GM21619 (cell line): ENCODE results near the gene DOCK2.

Source experiments
- ATAC-seq: cut with Tn5 transposase; IDR thresholded peaks from one replicate; pipeline ENCODE4 v1.9.1; 2021; ENCODE audit not compliant: unreplicated experiment

The DOCK2 gene

DNA sequence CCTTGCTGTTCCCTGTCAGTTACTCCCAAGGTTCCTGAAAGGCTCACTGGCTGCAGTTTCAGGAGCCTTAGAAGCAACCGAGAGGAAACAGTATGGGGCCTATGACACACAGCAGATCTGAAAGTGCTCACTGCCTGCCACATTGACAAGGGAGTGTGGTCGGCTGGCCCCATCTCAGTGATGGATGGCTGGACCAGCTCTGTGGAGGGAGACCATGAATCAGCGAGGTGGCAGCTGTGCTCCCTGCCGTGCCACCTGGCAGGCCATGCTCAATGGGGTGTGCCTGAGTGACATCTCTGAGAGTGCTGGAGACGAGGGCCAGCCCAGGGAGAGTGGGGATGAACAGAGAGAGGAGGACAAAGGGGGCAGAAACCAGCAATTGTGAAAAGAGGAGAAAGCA, 49.1 kb downstream of the DOCK2 start:
- peak; percentile 94 for ATAC-seq

DNA sequence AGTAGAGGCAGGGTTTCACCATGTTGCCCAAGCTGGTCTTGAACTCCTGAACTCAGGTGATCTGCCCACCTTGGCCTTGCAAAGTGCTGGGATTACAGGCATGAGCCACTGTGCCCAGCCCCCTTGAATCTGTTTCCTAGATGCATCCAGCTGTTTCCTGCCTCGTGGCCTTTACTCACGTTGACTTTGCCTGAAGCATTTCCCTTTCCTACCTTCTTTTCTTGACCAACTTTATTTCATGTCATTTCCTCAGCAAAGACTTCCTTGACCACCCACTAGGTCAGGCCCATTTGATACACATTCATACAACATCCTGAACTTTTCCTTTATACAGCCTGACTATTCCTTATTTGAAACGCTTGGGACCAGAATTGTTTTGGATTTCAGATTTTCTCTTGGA, 51.0 kb downstream of the DOCK2 start:
- no peak for ATAC-seq

DNA sequence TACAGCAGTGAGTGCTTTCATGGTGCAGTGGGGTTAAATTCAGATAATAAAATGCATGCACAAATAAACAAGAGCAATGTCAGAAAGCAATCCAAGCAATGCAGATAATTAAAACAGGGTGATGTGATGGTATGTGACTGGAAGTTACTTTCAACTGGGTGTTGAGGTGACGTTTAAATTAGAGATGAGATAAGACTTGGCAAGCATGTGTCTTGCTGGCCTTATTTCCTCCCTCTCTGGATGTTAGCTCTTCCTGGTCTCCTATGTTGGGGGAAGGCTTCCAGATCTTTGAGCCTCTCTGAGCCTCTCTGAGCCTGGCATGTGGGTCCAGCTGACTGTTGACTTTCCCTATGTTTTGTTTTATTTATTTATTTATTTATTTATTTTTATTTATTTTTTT, 54.4 kb downstream of the DOCK2 start:
- ATAC-seq: no peak

DNA sequence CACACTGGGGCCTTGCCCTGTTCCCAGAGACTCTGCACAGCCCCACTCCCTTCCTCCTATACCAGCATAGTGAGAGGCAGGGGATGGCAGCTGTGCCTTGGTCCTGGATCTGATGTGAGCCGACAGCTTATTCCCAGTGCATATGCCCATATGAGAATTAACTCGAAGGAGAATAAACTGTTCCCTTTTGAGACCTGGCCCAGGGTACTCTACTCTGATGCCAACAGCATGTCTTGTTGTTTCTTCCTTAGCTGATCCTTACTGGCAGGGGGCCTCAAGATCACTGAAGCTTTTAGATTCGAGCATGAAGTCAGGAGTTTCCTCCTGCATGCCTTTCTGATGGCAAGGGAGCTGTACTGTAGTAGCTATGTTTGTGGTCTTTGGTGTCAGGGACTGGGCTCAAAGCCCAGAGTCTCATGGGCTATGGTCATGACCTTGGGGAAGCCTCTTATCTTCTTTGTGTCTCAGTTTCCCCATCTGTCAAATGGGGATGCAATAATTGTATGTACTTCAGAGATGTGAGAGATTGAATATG, 57.1 kb downstream of the DOCK2 start:
- no peak for ATAC-seq

DNA sequence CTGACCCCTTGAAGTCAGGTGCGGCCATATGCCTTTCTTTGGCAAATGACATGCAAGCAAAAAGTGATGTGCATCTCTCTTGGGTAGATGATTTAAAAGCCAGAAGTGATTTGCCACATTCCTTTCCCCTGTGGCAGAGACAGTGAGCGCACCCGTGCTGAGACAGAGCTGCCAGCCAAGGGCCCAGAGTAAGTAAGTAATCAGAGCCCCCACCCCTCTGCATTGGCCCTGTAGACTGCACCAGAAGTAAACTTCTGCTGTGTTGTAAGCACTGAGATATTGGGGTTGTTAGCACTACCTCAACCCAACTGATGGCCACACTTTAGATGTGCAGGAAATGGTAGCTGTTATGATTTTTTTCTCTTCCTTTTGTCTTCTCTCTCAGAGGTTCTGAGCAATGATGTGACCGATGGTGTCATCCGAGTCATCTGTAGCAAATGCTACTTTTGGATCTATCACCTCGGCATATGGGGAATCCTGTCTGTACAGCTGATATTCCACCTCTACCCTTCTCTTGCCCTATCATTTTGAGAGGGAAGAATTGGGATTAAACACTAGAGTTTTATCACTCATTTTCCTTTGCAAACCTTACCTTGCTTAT, 58.0 kb downstream of the DOCK2 start:
- no peak for ATAC-seq

DNA sequence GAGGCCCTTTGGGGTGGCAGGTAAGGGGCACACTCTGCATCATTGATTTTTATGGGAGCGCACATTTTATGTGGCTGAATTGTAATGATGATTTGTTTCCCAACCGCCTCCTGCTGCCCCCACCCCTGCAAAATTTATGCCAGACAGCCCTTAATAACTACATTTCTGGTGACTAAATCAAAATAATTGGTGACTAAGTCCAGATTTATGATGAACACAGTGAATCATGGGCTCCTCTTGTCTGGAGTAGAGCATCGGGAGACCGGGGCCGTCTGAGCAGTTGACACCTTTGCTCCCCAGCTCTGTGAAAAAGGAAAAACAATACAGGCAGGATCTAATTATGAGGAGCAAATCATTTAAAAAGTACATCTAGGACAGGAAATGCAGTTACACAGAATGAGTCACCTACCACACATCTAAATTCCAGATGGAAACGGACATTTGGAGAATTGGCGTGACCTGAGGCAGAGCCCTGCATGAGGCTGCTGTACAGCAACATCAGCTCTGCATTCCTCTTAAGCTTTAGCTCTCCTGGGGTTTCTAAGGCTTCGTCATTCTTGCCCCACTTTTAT, 58.9 kb downstream of the DOCK2 start:
- no peak for ATAC-seq

DNA sequence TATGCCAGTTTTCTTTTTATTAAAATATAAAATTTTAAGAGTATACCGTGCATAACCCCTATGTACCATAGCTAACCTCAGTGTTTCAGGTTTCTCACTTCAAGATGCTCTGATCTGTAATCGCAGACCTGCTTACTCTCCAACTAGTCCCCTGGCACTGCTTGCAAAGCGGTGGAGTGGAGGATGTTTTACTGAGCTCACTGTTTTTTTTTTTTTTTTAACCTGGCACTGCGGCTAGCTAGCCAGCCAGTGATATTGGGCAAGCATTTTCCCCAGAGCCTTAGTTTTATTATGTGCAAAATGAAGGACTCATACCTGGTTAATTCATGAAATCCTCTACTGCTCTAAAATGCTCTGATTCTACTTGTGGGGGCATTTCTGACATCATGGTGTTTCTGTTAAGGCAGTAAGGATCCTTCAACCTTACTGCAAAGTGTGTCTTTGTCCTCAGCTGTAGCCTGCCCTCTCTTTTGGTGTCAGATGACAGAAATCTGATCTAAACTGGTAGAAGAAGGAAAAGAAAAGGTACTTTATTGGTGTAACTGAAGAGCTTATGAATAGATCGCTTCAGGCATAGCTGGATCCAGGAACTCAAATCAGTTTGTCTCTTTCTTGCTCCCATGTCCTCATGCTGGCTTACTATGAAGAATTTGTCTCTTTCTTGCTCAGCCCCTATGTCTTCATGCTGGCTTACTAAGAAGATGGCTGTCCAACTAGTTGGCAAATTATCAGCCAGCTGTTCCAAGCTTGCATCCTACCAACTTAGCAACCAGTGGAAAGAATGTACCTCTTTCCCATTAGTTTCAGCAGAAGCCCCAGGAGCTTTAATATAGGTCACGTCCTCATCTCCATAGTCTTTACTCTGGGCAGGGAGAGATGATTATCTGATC, 59.8 kb downstream of the DOCK2 start:
- ATAC-seq: no peak

DNA sequence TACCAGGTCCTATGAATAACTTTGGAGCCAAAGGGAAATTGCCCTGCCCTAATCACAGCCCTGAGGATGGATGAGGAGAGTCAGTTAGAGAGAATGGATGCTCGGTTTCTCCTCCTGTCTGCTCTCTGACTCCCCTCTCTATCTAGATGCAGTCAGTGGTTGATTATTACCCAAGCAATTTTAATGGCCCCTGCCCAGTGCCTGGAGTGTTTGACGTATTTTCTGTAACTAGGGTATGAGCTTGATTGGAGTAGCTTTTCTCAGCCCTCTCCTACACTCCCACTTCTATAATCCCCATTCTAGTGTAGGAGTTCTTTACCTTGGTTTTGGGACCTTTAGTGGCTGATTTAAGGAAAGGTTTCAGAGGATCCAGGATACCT, 60.4 kb downstream of the DOCK2 start:
- ATAC-seq: no peak

DNA sequence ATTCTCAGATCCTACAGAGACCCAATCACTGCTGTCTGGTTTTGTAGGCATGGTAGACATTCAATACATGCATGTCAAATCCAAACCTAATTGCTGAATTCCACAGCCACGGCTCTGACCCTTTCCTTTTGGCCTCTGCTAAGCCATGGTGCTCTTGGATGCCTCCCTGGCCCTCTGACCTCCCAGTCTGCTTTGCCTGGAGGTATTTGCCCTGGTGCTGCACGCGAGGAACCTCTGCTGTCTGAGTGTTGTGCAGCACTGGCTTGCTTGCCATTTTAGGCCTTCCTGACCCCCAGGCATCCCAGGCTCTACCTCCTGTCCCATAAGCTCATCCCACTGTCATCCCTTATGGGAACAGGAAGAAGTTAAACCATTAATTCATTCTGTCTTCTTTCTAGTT, 60.9 kb downstream of the DOCK2 start:
- ATAC-seq: no peak

DNA sequence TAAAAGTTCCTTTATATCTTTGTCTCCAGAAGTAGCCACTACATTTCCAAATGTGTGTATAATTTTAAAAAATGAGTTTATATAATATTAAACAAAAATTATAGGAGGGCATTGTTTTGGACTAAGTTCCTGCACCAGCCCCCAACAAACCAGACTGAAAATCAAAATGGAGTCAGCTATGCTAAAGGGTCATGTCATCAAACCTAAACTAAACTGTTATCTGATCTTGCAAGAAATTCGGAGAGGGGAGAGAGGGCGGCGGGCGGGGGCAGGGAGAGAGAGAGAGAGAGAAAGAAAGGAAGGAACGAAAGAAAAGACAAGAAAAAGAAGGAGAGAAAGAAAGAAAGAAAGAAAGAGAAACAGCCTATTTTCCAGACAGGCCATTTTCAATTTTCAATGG, 63.5 kb downstream of the DOCK2 start:
- ATAC-seq: no peak

DNA sequence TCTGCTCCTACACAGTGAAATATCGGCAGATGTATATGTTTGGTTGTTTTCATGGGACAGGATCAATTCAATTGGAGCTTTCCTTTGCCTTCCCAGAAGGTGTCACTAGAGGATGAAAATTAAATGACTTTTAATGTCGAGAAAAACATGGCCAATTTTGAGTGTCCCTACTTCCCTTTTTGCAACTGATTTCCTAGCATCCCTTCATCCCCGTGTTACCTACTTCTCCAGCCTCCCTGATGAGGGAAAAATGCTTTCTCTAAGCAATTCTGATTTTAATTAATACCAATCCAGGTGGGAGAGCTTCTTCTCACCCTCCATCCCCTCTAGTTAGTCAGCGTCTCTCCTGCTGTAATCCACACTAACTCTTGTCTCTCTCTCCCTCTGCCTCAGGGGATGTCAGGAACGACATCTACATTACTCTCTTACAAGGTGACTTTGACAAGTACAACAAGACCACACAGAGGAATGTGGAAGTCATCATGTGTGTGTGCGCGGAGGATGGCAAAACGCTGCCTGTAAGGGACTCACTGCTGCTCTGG, 64.9 kb downstream of the DOCK2 start:
- no peak for ATAC-seq

DNA sequence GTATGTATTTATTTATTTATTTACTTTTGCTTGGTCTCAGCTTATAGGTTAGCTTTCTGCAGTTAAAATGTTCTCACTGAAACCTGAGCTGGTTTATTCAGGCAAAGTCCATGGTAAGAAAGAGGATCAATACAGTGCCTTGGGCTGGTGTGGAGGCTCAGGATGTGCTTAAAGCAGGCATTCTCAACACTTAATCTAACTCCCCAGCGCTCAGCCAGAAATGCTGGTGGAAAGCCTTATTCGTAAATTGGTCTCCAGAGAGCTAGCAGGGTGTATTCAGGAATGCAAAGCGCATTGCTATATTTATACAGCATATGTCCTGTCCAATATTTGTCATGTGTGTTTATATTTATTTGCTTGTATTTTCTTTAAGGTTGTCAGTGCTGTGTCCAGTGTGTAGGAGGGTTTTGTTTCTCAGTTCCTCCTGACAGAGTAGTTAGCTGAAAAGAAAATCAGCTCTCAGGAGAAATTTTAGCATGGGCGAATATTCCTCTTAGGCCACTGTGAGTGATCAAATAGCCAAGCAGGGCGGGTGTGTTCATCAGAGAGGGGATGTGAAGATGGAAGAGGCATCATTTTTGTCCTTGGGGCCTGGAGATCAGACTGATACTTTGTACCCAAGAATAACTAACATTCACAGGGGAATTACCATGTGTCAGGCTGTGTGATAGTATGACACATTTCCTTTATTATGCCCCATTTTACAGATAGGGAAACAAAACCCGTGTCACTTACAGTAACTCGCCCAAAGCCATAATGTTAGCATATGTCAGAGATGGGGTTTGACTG, 65.8 kb downstream of the DOCK2 start:
- peak; percentile 76 for ATAC-seq

DNA sequence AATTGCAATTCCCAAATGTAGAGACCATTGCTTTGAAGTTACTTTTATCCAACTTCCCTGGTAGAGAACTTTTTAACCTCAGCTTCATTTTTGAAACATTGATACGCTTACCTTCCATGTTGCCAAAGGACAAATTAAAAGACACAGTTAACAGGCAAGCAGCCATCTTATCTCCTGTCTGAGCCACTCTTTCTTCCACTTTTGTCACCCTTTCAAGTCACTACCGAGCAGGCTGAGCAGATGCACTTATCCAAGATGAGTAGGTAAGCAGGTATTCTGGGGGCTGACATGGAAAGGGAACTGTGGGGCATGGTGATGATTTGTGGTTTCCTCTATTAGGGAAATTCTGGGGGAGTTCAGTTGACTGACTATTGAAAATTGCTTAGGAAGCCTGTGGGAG, 66.7 kb downstream of the DOCK2 start:
- ATAC-seq: no peak

DNA sequence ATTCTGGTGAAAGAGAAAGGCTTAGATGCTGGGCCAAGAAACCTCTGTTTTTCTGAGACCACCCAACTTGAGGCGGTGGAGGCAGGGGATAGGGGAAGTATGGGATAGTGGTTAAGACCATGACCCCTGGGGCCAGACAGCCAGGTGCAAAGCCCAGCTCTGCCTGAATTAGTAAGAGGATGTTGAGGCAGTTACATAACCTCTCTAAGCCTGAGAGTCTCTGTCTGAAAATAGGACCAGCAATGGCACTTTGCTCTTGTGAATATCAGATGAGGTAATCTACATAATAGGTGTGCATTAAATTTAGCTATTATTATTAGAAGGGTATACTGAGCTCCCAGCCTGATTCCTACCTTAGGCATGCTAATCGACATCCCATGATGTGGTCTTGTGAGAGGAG, 68.2 kb downstream of the DOCK2 start:
- ATAC-seq: no peak

DNA sequence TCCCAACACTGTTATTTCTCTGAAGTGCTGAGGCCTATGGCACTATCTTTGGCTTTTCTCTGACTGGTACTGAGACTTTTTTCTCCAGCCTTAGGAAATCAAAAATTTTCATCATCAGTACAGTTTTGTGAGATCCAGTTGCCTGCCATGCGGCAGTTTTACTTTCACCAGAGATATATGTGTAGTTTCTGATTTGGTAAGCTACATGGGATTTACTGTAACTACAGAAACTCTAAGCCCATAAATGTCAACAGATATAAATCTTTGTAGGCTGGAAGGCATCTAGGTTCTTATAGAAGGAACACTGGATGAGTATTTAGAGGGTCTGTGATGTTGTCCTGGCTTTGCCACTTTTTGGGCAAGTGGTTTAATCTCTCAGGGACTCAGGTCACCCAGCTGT, 69.0 kb downstream of the DOCK2 start:
- ATAC-seq: no peak

DNA sequence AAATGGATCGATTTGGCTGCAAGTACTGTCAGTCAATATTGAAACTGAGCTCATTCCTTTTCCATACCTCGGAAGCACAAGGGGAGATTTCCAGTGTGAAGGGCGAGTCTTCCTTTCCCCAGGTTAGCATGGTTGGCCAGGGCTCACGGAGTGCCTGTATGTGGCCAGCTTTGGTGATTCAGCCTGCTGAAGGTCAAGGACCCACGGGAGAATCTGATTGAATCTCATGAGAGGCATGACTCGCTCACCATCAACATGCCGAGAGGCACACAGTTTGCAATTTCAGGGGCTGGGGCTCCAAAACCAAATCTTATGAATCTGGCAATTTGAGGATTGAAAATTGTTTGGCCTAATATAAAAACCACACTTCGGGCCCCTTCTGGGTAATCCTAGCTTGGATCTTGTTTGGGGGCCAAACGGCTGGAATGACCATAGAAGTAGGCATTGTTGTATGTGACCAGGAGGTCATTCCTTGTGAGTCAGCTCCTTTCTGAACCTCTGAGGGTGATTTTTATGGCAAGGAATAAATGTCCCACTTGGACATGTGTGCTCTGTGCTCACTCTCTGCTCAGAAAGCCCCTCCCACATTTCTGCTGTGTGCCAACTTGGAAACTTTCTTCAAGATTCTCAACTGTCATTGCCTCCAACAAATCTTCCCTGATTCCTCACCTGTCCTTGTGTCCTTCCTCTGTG, 69.8 kb downstream of the DOCK2 start:
- no peak for ATAC-seq

DNA sequence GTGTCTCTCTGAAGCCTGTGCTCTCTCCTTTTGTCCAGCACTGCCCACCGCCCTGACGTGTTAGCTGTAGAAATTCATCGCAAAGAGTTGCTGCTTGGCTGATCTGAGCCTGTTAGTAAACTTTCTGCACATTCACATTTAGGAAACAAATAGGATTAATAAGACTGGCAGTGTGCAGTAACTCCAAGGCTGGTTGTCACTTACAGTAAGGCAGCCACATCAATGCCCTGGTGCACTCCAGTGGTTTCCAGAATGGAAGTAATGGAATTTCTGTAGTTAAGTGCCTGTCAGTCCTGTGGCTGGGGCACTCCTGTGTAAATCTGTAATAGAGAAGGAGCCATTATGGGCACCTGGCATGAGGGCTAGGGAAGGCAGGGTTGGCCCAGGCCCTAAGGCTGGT, 70.6 kb downstream of the DOCK2 start:
- no peak for ATAC-seq

DNA sequence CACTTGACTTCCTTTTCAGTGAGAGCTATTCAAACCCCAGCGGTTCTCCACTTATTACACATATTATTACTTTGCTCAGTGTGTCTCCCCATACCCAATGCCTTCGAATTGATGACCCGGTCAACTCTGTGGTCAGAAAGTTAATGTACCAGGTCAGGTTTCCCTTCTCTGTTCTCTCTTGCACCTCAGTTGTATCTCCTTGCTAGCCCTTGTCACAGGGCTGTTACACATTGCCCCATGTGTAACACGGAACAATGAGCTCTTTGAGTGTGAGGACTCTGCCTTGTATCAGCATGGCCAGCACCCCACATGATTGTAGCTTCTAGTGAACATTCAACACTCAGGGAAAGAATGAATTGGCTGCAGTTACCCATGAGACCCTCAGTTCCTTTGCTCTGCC, 73.6 kb downstream of the DOCK2 start:
- ATAC-seq: no peak

DNA sequence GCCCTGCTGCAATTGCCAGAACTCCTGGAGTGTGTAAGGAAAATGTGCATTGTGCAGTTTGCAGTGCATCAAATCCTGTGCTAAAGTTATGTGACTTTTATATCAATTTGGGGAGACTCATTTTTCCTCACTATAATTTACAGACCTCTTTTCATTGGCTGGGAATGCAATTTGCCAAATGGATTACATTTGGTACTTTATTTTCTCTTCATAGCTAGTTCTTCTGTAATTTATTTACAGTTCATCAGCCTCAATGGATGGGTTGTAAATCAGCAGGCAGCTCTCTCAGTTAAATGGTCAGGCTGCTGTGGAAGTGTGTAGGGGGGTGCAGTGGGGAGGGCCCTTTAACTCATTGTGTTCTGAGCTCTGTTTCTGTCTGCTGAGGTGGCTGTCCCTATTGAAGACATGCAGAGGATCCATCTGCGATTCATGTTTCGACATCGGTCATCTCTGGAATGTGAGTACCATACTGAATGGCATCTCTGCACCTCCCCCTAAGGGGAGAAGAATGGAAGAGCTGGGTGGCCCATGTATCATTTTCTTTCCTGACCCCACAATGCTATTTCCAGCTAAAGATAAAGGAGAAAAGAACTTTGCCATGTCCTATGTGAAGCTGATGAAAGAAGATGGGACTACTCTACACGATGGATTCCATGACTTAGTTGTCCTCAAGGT, 74.6 kb downstream of the DOCK2 start:
- ATAC-seq: no peak

DNA sequence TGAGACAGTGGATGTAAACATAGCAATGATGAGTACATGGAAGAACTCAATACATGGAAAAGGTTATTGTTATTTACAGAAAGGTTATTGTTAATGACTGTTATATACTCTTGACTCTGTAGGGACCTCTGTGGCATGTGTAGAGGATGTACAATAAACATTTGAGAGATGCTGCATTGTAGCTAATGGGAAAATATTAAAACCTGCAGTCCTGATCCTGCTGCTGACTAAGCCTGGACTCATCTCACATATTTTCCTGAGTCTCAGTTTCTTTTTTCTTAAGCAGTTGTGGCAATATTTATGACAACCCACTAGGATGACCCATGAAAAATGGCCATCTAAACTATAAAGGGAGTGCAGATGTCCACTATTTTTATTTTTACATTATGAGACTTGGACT, 75.4 kb downstream of the DOCK2 start:
- no peak for ATAC-seq
